ENCODE results near the gene NUB1.

The NUB1 gene

DNA sequence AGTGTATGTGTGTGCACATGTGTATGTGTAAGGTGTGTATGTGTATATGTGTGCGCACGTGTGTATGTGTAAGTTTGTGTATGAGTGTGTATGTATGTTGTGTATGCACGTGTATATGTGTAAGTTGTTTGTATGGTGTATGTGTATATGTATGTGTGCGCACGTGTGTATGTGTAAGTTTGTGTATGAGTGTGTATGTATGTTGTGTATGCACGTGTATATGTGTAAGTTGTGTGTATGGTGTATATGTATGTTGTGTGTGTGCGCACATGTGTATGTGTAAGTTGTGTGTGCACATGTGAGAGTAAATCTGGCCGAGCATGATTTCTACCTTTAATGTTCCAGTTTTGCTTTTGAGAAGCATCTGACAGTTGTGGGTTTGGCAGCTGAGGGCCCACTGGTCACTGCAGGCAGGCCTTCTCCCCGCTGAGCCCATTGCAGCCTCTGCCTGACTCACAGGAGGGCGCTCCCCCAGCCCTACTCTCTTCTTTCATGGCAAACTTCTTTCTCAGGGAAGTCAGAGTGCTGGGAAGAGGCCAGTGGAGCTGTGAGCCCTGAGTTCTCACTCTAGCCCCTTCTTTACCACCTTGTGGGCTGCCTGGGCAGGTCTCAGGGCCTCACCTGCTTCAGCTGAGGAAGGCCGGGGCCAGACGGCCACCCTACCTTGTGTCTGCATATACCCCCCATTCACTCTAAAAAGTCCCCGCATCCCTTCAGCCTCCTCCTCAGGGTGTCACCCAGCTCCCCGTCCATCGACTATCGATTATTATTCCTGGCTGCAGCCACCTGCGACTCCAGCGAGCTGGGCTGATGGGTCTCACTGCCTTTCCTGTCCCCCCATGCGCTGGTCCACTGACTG is 57.1 kb downstream of the NUB1 start:
- TF ChIP-seq, protein P1, sequence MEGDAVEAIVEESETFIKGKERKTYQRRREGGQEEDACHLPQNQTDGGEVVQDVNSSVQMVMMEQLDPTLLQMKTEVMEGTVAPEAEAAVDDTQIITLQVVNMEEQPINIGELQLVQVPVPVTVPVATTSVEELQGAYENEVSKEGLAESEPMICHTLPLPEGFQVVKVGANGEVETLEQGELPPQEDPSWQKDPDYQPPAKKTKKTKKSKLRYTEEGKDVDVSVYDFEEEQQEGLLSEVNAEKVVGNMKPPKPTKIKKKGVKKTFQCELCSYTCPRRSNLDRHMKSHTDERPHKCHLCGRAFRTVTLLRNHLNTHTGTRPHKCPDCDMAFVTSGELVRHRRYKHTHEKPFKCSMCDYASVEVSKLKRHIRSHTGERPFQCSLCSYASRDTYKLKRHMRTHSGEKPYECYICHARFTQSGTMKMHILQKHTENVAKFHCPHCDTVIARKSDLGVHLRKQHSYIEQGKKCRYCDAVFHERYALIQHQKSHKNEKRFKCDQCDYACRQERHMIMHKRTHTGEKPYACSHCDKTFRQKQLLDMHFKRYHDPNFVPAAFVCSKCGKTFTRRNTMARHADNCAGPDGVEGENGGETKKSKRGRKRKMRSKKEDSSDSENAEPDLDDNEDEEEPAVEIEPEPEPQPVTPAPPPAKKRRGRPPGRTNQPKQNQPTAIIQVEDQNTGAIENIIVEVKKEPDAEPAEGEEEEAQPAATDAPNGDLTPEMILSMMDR (IDR thresholded peaks at IDR 0.05): no peak

DNA sequence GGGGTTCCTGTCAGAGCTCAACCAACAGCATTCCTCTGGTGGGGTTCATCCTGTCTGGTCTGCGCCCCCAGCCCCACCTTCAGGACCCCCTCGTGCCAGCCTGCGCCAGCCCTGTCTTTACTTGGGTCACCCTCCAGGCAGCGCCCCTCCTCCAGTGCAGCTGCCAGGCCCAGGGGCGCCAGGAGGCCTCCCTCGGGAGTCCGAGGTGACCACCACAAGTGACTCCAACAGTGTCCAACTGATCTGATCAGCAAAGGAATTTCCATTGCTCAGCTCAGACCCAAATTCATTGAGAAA is 57.6 kb downstream of the NUB1 start:
- TF ChIP-seq, protein P1 (IDR thresholded peaks at IDR 0.05): no peak

DNA sequence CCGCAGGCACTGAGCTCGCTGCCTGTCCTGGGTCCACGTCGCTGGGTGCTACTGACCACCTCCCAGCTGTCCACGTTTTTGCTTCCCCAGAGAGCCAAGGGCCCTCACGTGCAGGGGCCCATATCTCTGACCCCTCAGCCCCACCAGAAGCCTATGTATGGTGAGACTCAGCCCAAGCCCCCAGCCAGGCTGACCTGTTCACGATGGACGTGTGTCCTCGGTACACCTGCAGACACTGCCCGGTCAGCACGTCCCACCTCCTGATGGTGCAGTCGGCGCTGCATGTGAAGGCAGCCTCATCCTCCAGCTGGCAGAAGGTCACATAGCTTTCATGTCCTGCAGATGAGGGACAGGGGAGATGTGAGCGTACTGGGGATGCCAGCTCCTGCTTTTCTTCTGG is 58.3 kb downstream of the NUB1 start:
- TF ChIP-seq, protein P1 (IDR thresholded peaks at IDR 0.05): no peak

DNA sequence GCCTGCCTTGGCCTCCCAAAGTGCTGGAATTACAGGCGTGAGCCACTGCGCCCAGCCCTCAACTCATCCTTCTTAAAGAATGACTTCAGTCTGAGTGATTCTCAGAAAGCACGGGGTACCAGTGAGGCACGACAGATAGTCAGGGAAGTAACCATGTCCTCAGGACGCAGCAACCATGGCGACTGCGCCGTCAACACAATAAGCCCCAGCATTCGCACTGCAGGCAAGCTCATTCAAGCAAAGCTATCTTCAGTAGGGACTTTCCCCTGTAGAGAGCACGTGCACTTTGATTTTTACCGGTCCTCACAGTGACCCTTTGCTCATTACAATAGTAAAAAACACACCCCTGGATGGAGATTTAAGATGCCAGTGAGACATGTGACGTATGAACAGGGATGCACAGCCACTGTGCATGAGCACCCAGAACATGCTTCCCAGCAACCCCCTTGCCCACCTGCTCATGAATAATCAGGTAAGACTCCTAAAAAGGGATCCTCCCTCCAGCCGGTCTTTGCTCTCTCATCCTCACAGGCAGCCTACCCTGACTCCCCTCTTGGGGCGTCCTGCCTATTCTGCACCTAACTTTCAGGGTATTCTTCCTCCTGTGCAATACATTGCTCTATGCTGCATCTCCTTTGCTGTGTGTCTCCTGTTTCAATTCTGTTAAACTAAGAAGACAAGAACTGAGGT is 59.2 kb downstream of the NUB1 start:
- TF ChIP-seq, protein P1 (IDR thresholded peaks at IDR 0.05): no peak

DNA sequence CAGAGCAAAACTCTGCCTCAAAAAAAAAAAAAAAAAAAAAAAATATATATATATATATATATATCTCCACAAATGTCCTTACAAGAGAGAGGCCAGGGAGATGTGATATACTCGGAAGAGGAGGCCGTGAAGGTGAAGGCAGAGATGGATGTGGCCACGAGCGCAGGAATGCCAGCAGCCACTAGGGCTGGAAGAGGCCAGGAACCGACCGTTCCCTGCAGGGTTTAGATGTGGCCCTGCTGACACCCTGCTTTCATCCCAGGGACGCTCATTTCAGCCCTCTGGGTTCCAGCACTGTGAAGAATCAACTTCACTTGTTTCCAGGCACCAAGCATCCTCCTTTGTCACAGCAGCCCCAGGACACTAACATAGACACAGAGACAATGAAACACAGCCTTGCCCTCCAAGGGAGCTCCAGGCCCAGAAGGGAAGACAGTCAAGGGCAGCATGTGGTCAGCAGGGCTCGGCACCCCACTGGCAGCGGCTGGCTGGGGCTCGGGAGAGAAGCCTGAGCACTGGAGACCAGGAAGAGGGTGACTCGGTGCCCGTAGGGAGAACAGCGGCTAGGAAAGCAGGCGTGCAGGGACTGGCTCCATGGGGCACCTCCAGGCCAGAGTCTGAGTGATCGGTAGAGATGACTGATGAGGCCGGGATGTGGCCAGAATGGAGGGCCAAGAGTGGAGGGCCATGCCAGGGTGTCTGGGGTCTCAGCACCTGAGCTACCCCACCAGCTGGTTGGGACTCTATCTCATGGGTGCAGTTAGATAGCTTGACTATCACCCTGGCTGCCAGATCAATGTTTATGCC is 60.6 kb downstream of the NUB1 start:
- TF ChIP-seq, protein P1 (IDR thresholded peaks at IDR 0.05): no peak

DNA sequence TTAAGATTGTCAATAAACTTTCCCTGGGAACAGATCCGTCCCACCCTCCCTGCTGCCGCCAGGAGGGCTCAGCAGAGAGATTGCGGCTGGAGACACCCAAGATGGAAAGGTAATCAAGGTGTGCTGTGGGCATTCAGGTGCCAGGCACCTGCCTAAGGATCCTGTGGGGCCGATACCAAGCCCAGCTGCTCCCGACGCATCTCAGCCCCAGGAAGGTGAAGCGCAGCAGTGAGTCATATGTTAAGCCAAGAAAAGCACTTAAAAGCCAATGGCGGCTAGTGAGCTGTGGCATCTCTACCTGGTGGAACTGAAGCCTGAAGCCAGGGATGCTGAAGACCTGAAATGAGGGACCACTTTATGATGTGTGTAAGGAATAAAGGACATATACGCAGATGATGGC is 62.2 kb downstream of the NUB1 start:
- TF ChIP-seq, protein P1 (IDR thresholded peaks at IDR 0.05): no peak

DNA sequence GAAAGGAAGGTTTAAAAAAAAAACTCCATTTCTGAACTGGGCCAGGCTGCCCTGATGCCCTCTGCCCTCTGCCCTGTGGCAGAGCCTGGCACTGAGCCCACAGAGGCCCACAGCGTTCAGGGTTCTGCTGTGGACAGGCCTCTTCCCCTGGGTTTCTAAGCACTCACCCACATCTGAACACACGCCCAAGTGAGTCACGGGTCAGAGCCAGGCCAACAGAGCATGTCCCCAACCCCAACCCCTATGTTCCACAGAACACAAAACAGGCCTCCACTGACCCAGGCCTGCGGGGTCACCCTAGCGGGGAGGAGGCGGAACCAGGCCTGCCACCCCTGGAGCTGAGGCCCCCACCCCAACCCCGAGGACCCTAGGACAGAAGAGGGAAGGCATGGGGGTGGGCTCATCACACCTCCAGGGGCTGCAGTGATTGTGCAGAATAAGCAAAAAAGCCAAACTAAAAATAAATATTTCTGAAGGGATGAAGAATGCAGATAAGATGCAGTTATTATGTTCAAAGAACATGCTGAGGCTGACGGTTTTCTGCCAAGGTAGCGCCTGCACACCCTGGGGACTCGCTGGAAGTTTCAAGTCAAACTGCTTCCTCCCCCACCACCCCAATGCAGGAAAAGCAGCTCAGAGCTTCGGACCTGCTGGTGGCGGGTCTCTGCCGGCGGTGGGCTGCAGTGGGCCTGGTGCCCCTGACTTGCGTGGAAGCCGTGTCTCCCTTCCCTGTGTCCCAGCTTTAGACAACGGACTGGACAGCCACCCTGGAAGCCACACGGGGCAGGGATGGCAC is 62.8 kb downstream of the NUB1 start:
- TF ChIP-seq, protein P1 (IDR thresholded peaks at IDR 0.05): no peak
